Esophagus muscularis mucosa (tissue), 3 donors: ENCODE measurements around the gene GLT8D2.

ENCODE experiments used
- CTCF ChIP-seq, 3 experiments: fragments of 200-600 bp in 2 of 3; fragments of 450-650 bp in 1 of 3; sonication (generic) in 2 of 3; IDR thresholded peaks; one replicate each; pipeline ENCODE4 v1.5.1; 2017 to 2019; ENCODE audit warnings: antibody characterized with exemption in 3 of 3, mild to moderate bottlenecking in 2 of 3, moderate library complexity in 1 of 3
- POLR2A ChIP-seq: fragments of 450-650 bp; IDR thresholded peaks from one replicate; pipeline ENCODE4 v1.6.1; 2017; ENCODE audit warnings: antibody characterized with exemption, moderate library complexity, mild to moderate bottlenecking, low read depth
- POLR2AphosphoS5 ChIP-seq, 2 donors: sonication (generic); formaldehyde crosslinking; IDR thresholded peaks; one replicate each; pipeline ENCODE4 v1.6.1; 2017; ENCODE audit warnings: antibody characterized with exemption in 2 of 2

- TF ChIP-seq CTCF (IDR thresholded peaks at IDR 0.05) (no peak), POLR2A (no peak), POLR2AphosphoS5 (IDR thresholded peaks at IDR 0.05) (no peak)
Measured at GRCh38 chr12:104012331-104012730, 37.7 kb downstream of the GLT8D2 start.
